ENCODE measurements around the gene TEKTIP1. TPM values are rescaled to one million over a fixed set of nuclear protein-coding genes. Genes with fewer than 3 reads are reported as not detected.

TEKTIP1 gene
- total and polyA plus RNA-seq, 9 of the 15 experiments (the other 6 are each of a cell fraction or from before 2014, with no cell fraction given) = 0.66 TPM; not detected in 8

- TF ChIP-seq ZBTB40 (IDR thresholded peaks at IDR 0.05) (no peak), ZBTB40 (CRISPR knock-in tag; IDR thresholded peaks at IDR 0.05) (no peak), BHLHE40 (IDR thresholded peaks at IDR 0.05; ENCODE audit: low read length) (no peak), RBM22 (IDR thresholded peaks at IDR 0.05; ENCODE audit: low read depth, low read length, poor library complexity, severe bottlenecking) (no peak), E2F5 (CRISPR knock-in tag; IDR thresholded peaks at IDR 0.05) (no peak), GABPB1 (CRISPR knock-in tag; IDR thresholded peaks at IDR 0.05) (peak; percentile 34; the same call in 1 of the 2 replicates), ZNF707 (CRISPR knock-in tag; conservative IDR thresholded peaks at IDR 0.05) (no peak), ZNF407 (IDR thresholded peaks at IDR 0.05; ENCODE audit: low read depth) (0 out of 2 replicates have a peak, but pooled peaks have one; percentile 19), ZNF324 (CRISPR knock-in tag; IDR thresholded peaks at IDR 0.05) (no peak)
These were observed 31.4 kb upstream of the TEKTIP1 start (continued) for GRCh38 chr19:3507371-3508120.

Data from K562 (cell line).